ENCODE data around the gene EIF3J. TPM values are rescaled to one million over a fixed set of nuclear protein-coding genes. Genes with fewer than 3 reads are reported as not detected.

Gene EIF3J
- total RNA-seq, 1 donor from 2014 or later = 75.8 TPM

DNA sequence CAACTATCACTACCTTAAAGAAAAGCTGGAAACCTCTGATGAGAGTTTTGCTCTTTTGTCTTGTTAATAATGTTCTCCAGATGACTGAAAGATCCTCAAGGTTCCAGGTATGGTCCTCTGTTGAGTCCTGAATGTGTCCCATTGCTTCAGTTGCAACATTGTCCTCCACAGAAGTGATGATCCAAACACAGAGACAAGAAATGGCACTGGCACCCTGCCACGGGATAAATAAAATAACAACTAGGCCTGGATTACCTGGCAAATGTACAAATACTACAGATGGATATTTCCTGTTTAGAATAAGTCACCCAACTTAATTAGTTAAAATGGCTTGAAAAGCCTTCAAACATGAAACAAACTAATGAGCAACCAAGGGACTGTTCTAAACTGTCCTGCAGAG lies 58.3 kb downstream of the EIF3J start:
- H3K9me3 Mint-ChIP-seq (ENCODE audit: low read depth) = peaks cover 5% of the 10 kb centered on the region
- TF ChIP-seq, protein P1, sequence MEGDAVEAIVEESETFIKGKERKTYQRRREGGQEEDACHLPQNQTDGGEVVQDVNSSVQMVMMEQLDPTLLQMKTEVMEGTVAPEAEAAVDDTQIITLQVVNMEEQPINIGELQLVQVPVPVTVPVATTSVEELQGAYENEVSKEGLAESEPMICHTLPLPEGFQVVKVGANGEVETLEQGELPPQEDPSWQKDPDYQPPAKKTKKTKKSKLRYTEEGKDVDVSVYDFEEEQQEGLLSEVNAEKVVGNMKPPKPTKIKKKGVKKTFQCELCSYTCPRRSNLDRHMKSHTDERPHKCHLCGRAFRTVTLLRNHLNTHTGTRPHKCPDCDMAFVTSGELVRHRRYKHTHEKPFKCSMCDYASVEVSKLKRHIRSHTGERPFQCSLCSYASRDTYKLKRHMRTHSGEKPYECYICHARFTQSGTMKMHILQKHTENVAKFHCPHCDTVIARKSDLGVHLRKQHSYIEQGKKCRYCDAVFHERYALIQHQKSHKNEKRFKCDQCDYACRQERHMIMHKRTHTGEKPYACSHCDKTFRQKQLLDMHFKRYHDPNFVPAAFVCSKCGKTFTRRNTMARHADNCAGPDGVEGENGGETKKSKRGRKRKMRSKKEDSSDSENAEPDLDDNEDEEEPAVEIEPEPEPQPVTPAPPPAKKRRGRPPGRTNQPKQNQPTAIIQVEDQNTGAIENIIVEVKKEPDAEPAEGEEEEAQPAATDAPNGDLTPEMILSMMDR (IDR thresholded peaks at IDR 0.05; ENCODE audit: unreplicated experiment) = no peak
- no peak for DNase-seq (ENCODE audit: low spot score, unreplicated experiment)
- no peak overlapping the region for H3K27ac Mint-ChIP-seq
- H3K4me3 Mint-ChIP-seq (ENCODE audit: low read depth) = no peak overlapping the region
- no peaks in the 10 kb centered on the region for H3K4me1 Mint-ChIP-seq (ENCODE audit: low read depth)
- H3K27me3 Mint-ChIP-seq = no peaks in the 10 kb centered on the region
- peaks cover 35% of the 10 kb centered on the region for H3K36me3 Mint-ChIP-seq (ENCODE audit: insufficient read depth)

DNA sequence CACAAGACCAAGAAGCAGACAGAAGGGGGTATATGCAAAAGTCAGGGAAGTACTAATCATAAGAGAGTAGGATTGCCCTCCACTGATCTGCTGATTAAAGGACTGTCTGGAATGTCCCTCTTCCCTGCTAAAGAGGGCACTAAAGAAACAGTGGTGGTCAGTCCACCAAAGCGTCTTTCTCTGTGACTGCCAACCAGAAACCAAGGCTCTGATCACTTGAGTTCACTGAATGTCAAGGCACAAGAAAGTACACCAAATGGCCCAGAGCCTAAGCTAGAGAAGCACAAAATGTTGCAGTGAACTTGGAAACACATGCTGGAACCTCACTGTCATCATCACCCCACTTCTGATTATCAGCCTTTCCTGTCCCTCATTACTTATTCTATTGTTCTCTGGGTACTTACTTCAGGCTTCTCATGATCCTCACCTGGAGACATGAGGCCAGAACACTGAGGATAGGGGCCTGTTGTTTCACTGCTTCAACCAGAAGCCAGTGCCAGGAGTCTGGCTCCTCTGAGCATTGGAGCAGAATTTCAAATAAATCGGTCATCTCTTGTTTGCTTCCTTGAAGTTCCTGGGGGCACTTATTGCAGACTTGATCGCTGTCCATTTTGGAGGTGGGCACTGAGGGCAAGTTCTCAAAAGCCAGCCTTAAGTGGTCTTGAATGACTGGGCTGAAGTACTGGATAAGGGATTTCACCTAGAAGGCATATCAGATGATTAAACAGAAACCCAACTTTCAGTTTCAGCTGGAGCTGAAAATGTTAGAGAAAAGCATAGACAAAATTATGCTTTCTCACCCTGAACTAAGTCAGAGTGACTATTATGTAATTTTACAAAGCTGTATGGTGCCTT lies 58.9 kb downstream of the EIF3J start:
- TF ChIP-seq, protein P1 (IDR thresholded peaks at IDR 0.05; ENCODE audit: unreplicated experiment) = no peak
- Mint-ChIP-seq H3K4me1 (ENCODE audit: low read depth) (no peaks in the 10 kb centered on the region), H3K4me3 (ENCODE audit: low read depth) (no peak overlapping the region), H3K9me3 (ENCODE audit: low read depth) (no peaks in the 10 kb centered on the region), H3K27ac (no peak overlapping the region), H3K36me3 (ENCODE audit: insufficient read depth) (peaks cover 29% of the 10 kb centered on the region), H3K27me3 (no peaks in the 10 kb centered on the region)
- no peak for DNase-seq (ENCODE audit: low spot score, unreplicated experiment)

DNA sequence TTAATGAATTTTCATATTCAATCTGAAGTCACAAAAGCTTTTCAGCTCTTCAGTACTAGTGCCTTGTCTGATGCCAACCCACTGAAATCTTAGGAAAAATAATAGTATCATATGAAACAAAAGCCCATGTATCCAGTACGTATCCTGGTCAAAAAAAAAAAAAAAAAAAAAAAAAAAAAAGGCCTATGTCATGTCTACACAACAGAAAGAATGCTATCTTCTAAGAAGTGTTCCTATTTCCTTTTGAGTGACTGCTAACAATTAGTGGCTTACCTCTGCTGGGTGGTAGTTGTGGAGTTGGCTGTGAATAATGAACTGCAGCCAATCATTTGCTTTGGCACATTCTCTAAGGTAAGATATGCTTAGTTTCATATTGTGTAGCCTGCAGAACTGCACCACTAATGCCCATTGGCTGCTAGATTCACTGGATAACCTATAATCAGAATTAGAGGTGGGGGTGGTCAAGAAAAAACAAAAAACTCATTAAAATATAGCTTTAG lies 59.6 kb downstream of the EIF3J start:
- Mint-ChIP-seq H3K27me3 (no peaks in the 10 kb centered on the region), H3K4me1 (ENCODE audit: low read depth) (no peaks in the 10 kb centered on the region), H3K4me3 (ENCODE audit: low read depth) (no peak overlapping the region), H3K36me3 (ENCODE audit: insufficient read depth) (peaks cover 26% of the 10 kb centered on the region), H3K9me3 (ENCODE audit: low read depth) (no peaks in the 10 kb centered on the region), H3K27ac (no peak overlapping the region)
- DNase-seq (ENCODE audit: low spot score, unreplicated experiment) = no peak
- TF ChIP-seq, protein P1 (IDR thresholded peaks at IDR 0.05; ENCODE audit: unreplicated experiment) = no peak

DNA sequence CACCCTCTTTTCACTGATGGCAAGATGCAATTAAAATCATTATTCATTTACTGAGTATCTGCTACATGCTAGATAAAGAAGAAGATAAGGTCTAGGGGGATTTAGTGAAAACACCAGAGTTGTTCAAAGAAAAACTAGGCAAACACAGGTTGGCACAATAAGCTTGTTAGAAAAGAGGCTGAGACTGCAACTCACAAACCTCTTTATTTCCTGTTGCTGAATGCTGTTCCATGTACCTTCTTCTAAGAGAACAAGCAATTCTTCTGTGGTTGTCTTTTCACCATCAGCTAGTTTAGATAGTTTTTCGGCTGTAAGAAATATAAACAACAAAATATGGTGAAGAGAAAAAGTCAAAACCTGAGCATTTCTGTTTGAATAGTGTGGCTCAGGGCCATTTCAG lies 61.1 kb downstream of the EIF3J start:
- Mint-ChIP-seq H3K36me3 (ENCODE audit: insufficient read depth) (peaks cover 33% of the 10 kb centered on the region), H3K27ac (no peak overlapping the region), H3K4me1 (ENCODE audit: low read depth) (no peaks in the 10 kb centered on the region), H3K9me3 (ENCODE audit: low read depth) (no peaks in the 10 kb centered on the region), H3K4me3 (ENCODE audit: low read depth) (no peak overlapping the region), H3K27me3 (no peaks in the 10 kb centered on the region)
- no peak for DNase-seq (ENCODE audit: low spot score, unreplicated experiment)
- TF ChIP-seq, protein P1 (IDR thresholded peaks at IDR 0.05; ENCODE audit: unreplicated experiment) = no peak

DNA sequence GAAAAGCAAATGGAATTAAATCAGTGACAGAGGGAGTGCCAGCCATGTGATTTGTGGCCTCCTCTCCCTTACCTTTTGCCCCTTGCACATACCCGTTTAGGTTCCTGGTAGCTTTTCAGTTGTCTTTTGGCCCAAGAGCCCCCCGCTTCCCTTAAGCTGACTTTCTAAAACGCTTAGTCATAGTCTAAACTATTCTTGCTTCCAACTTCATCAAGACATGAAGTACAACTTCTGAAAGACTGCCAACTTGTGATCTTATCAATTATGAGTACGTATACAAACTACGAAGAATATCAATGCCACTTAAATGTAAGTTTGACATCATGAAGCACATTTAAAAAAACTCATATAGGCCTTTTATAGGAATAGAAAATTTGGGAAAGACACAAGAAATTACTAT lies 61.9 kb downstream of the EIF3J start:
- no peak overlapping the region for H3K27ac Mint-ChIP-seq
- H3K4me3 Mint-ChIP-seq (ENCODE audit: low read depth) = no peak overlapping the region
- H3K9me3 Mint-ChIP-seq (ENCODE audit: low read depth) = no peaks in the 10 kb centered on the region
- H3K27me3 Mint-ChIP-seq = no peaks in the 10 kb centered on the region
- no peaks in the 10 kb centered on the region for H3K4me1 Mint-ChIP-seq (ENCODE audit: low read depth)
- no peak for DNase-seq (ENCODE audit: low spot score, unreplicated experiment)
- TF ChIP-seq, protein P1 (IDR thresholded peaks at IDR 0.05; ENCODE audit: unreplicated experiment) = no peak
- peaks cover 33% of the 10 kb centered on the region for H3K36me3 Mint-ChIP-seq (ENCODE audit: insufficient read depth)
